ENCODE results near the gene ALG14. TPM values are rescaled to one million over a fixed set of nuclear protein-coding genes. Genes with fewer than 3 reads are reported as not detected.

Gene ALG14
- total RNA-seq, 1 experiment from 2014 or later = 5.7 TPM

DNA sequence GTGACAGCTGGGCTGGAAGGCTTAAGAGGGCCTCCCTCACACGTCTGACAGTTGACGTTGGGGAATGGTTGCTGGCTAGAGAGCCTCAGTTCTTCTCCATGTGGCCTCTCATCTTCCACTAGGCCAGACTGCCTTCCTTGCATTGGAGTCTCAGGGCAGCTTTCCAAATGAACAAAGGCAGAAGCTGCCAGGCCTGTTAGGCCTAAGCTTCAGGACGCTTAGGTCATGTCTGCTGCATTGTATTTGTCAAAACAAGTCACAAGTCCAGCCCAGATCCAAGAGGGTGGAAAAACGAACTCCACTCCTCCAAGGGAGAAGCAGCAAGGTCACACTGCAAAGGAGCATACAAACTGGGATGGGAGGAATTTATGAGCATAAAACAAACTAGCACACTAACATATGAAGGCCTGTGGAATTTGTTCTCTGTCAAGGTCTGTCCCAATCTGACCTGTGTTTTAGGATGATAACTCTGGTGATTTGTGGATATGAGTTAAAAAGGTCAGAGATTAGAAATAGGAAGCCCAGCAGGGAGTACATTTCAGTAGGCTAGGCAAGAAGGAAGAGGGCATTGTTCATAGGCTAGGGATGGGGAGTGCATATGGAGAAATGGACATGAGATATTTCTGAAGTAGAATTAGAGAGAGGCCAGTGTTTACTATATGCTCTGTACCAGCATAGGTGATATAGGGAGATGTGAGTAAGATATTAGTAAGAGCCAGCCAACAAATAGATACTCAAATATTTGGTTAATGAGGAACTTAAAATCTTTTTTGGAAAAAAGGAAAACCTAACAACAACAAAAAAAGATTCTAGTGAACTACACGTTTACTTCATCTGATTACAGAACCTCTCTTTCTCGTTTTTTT, 116.8 kb downstream of the ALG14 start:
- no peak for ATAC-seq

More for the DNA sequence above, 116.8 kb downstream of the ALG14 start:
- H3K27ac ChIP-seq (ENCODE audit: low read depth, low read length) = no peak overlapping the region
- POLR2A ChIA-PET = no interaction called here
- CTCF ChIA-PET = no interaction called here
- H3K36me3 ChIP-seq (ENCODE audit: control insufficient read depth in 1 of 2, insufficient read depth in 2 of 2, low read length in 2 of 2) = no peaks in the 10 kb centered on the region
- H2AFZ ChIP-seq (ENCODE audit: low read depth, low read length, poor library complexity, severe bottlenecking) = no peak overlapping the region
- intact Hi-C loops (cut with micrococcal nuclease) = no loop called here
- H3K4me1 ChIP-seq (ENCODE audit: control insufficient read depth in 1 of 2, insufficient read depth in 2 of 2, low read length in 2 of 2) = no peaks in the 10 kb centered on the region
- BruUV-seq (replicated peaks) = no TSS peak
- TF ChIP-seq CBX3 (IDR thresholded peaks at IDR 0.05; ENCODE audit: low read depth) = no peak
- no peak for TF ChIP-seq YY1 (IDR thresholded peaks at IDR 0.05; ENCODE audit: extremely low read depth, insufficient replicate concordance, low read depth, low read length)
- no peak for TF ChIP-seq RAD21 (IDR thresholded peaks at IDR 0.05; ENCODE audit: low read depth)
- no peak for TF ChIP-seq SIN3A (IDR thresholded peaks at IDR 0.05; ENCODE audit: low read depth)
- no peak for TF ChIP-seq SRF (IDR thresholded peaks at IDR 0.05; ENCODE audit: low read depth)
- TF ChIP-seq, protein P1, sequence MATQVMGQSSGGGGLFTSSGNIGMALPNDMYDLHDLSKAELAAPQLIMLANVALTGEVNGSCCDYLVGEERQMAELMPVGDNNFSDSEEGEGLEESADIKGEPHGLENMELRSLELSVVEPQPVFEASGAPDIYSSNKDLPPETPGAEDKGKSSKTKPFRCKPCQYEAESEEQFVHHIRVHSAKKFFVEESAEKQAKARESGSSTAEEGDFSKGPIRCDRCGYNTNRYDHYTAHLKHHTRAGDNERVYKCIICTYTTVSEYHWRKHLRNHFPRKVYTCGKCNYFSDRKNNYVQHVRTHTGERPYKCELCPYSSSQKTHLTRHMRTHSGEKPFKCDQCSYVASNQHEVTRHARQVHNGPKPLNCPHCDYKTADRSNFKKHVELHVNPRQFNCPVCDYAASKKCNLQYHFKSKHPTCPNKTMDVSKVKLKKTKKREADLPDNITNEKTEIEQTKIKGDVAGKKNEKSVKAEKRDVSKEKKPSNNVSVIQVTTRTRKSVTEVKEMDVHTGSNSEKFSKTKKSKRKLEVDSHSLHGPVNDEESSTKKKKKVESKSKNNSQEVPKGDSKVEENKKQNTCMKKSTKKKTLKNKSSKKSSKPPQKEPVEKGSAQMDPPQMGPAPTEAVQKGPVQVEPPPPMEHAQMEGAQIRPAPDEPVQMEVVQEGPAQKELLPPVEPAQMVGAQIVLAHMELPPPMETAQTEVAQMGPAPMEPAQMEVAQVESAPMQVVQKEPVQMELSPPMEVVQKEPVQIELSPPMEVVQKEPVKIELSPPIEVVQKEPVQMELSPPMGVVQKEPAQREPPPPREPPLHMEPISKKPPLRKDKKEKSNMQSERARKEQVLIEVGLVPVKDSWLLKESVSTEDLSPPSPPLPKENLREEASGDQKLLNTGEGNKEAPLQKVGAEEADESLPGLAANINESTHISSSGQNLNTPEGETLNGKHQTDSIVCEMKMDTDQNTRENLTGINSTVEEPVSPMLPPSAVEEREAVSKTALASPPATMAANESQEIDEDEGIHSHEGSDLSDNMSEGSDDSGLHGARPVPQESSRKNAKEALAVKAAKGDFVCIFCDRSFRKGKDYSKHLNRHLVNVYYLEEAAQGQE (IDR thresholded peaks at IDR 0.05; ENCODE audit: low read depth) = no peak
- TF ChIP-seq EGR1 (IDR thresholded peaks at IDR 0.05; ENCODE audit: low read depth) = no peak
- TF ChIP-seq ELF1 (IDR thresholded peaks at IDR 0.05; ENCODE audit: borderline replicate concordance, low read depth) = no peak
- TF ChIP-seq CEBPB (IDR thresholded peaks at IDR 0.05; ENCODE audit: low read depth) = no peak
- no peak for TF ChIP-seq SP1 (IDR thresholded peaks at IDR 0.05; ENCODE audit: low read depth)
- TF ChIP-seq FOSL1 (IDR thresholded peaks at IDR 0.05; ENCODE audit: low read depth) = no peak
- TF ChIP-seq, protein P2, sequence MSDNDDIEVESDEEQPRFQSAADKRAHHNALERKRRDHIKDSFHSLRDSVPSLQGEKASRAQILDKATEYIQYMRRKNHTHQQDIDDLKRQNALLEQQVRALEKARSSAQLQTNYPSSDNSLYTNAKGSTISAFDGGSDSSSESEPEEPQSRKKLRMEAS (IDR thresholded peaks at IDR 0.05) = no peak
- no peak for TF ChIP-seq POLR2AphosphoS5 (IDR thresholded peaks at IDR 0.05; ENCODE audit: low read depth, low read length)
- no peak for TF ChIP-seq EZH2 (IDR thresholded peaks at IDR 0.05)
- TF ChIP-seq, protein P3, sequence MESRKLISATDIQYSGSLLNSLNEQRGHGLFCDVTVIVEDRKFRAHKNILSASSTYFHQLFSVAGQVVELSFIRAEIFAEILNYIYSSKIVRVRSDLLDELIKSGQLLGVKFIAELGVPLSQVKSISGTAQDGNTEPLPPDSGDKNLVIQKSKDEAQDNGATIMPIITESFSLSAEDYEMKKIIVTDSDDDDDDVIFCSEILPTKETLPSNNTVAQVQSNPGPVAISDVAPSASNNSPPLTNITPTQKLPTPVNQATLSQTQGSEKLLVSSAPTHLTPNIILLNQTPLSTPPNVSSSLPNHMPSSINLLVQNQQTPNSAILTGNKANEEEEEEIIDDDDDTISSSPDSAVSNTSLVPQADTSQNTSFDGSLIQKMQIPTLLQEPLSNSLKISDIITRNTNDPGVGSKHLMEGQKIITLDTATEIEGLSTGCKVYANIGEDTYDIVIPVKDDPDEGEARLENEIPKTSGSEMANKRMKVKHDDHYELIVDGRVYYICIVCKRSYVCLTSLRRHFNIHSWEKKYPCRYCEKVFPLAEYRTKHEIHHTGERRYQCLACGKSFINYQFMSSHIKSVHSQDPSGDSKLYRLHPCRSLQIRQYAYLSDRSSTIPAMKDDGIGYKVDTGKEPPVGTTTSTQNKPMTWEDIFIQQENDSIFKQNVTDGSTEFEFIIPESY (IDR thresholded peaks at IDR 0.05; ENCODE audit: extremely low read depth, insufficient replicate concordance, low read length) = no peak
- TF ChIP-seq ZNF274 (IDR thresholded peaks at IDR 0.05; ENCODE audit: low read depth, low read length) = no peak
- TF ChIP-seq, protein P4, sequence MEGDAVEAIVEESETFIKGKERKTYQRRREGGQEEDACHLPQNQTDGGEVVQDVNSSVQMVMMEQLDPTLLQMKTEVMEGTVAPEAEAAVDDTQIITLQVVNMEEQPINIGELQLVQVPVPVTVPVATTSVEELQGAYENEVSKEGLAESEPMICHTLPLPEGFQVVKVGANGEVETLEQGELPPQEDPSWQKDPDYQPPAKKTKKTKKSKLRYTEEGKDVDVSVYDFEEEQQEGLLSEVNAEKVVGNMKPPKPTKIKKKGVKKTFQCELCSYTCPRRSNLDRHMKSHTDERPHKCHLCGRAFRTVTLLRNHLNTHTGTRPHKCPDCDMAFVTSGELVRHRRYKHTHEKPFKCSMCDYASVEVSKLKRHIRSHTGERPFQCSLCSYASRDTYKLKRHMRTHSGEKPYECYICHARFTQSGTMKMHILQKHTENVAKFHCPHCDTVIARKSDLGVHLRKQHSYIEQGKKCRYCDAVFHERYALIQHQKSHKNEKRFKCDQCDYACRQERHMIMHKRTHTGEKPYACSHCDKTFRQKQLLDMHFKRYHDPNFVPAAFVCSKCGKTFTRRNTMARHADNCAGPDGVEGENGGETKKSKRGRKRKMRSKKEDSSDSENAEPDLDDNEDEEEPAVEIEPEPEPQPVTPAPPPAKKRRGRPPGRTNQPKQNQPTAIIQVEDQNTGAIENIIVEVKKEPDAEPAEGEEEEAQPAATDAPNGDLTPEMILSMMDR (IDR thresholded peaks at IDR 0.05 in 2 of 3, conservative IDR thresholded peaks at IDR 0.05 in 1 of 3; ENCODE audit: borderline replicate concordance in 1 of 3, insufficient read depth in 1 of 3, low read depth in 2 of 3, low read length in 2 of 3) = no peak
- no peak for TF ChIP-seq TCF7L2 (IDR thresholded peaks at IDR 0.05; ENCODE audit: borderline replicate concordance, extremely low read depth, insufficient read depth, insufficient read length)
- no peak for TF ChIP-seq ZFX (IDR thresholded peaks at IDR 0.05)
- TF ChIP-seq JUND (IDR thresholded peaks at IDR 0.05) = no peak
- DNase-seq (ENCODE audit: low read depth, low spot score) = no peak
- no peaks in the 10 kb centered on the region for H4K20me1 ChIP-seq (ENCODE audit: insufficient read depth)
- no peaks in the 10 kb centered on the region for H3K79me2 ChIP-seq (ENCODE audit: insufficient read depth, low read length)
- peaks cover 0 to 3% of the 10 kb centered on the region in 2 experiments; a peak in 1 of 4 replicates for H3K9me3 ChIP-seq (ENCODE audit: control insufficient read depth in 1 of 2, insufficient read depth in 1 of 2, low read depth in 1 of 2, low read length in 2 of 2)
- RAD21 ChIA-PET (ENCODE audit: low non-redundant PET in 1 of 2, low total read pairs in 2 of 2, uncharacterized antibody in 2 of 2, unreplicated experiment in 2 of 2) = no interaction called here
- H3K9ac ChIP-seq (ENCODE audit: low read length) = no peak overlapping the region
- H3K27me3 ChIP-seq (ENCODE audit: insufficient read depth, low read length) = no peaks in the 10 kb centered on the region
- no peaks in the 10 kb centered on the region for H3K9me2 ChIP-seq (ENCODE audit: insufficient read depth)
- H3K4me3 ChIP-seq (replicated peaks in 1 of 2; ENCODE audit: low read depth in 1 of 2, low read length in 2 of 2) = no peak overlapping the region
- H3K4me2 ChIP-seq (ENCODE audit: low read length) = no peak overlapping the region

Measured in HCT116 (cell line).